Metanephros (tissue), 1 donor: ENCODE data around the gene MAFB. TPM values are rescaled to one million over a fixed set of nuclear protein-coding genes. Genes with fewer than 3 reads are reported as not detected.

Source experiments
- total RNA-seq: library from RNA; depleted of rRNA; stranded (reverse); fragments of >200 nt; gene quantifications from one replicate; pipeline ENCODE4 v1.2.3, GENCODE V29; 2014

Gene MAFB
- 47.9 TPM for total RNA-seq

DNA sequence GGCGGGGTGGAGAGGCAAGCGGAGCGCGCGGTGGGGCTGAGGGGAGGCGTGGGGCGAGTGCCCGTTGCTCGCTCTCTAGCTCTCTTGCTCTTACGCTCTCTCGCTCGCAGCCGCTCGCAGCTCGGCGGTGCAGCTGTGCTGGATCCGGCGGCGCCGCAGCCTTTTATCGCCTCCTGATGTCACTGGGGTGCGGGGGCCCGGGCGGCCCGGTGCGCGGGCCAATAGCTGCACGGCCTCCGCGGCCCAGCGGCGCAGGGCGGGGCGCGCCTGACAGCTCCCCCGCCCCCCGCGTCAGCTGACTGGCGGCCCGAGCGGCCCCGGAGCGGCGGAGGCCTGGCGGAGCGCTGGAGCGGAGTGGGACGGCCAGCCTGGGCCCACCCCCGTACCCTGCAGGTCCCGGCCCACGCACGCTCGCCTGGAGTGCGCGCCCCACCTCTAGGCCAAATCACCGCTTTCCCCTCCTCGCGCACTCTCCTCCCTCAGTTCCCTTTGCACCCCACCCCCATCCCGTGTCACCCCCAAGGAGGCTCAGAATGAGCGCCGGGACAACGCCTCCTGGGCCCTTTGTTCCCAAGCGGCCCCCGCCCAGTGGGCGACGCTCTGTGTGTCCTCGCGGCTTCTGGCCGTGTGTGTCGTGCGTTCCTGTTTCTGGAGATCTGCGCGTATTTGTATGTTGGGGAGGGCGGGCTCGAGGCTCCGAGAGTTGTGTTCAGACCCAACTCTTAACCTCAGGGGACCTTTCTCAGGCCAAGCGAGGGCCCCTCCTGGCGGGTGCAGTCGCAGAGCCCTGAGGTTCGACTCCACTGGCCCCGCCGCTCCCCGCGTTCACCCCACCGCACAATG is at the start of gene MAFB:
Gene MAFB, minus strand, starts transcription at position 137 of the 843 bp plus-strand sequence. CDS start 386 bp downstream, outside the sequence.

